Subcutaneous abdominal adipose tissue (tissue), 5 donors: ENCODE results near the gene NTM.

ENCODE experiments used
- H3K27ac ChIP-seq: one replicate; pipeline ENCODE4 v1.7.0; 2013; ENCODE audit warnings: low read depth, mild to moderate bottlenecking, inconsistent platforms, low read length, moderate library complexity
- H3K27me3 ChIP-seq, 5 donors: one replicate each; pipeline ENCODE4 v1.7.0; 2013; ENCODE audit warnings: low read length in 5 of 5, inconsistent platforms in 1 of 5; ENCODE audit not compliant: control insufficient read depth in 5 of 5, insufficient read depth in 4 of 5
- H3K36me3 ChIP-seq, 5 donors: one replicate each; pipeline ENCODE4 v1.7.0; 2013; ENCODE audit warnings: low read length in 5 of 5; ENCODE audit not compliant: control insufficient read depth in 5 of 5, insufficient read depth in 5 of 5
- H3K4me1 ChIP-seq, 5 donors: one replicate each; pipeline ENCODE4 v1.7.0; 2013; ENCODE audit warnings: low read length in 5 of 5, mild to moderate bottlenecking in 3 of 5, moderate library complexity in 1 of 5; ENCODE audit not compliant: control insufficient read depth in 5 of 5, insufficient read depth in 5 of 5
- H3K4me3 ChIP-seq, 5 donors: one replicate each; pipeline ENCODE4 v1.7.0; 2013; ENCODE audit warnings: low read length in 5 of 5, low read depth in 1 of 5
- H3K9ac ChIP-seq, 5 donors: one replicate each; pipeline ENCODE4 v1.7.0; 2013; ENCODE audit warnings: low read length in 5 of 5, mild to moderate bottlenecking in 4 of 5, moderate library complexity in 3 of 5
- H3K9me3 ChIP-seq, 5 donors: one replicate each; pipeline ENCODE4 v1.7.0; 2013; ENCODE audit warnings: low read length in 5 of 5; ENCODE audit not compliant: control insufficient read depth in 5 of 5
- donor health status: healthy.
- donor health status: healthy.
- donor health status: healthy.
- donor health status: healthy.
- donor health status: healthy.

NTM gene

GRCh38 chr11:131923309-131923708, 552.9 kb downstream of the NTM start:
- H3K27ac ChIP-seq: no peak overlapping the region

DNA sequence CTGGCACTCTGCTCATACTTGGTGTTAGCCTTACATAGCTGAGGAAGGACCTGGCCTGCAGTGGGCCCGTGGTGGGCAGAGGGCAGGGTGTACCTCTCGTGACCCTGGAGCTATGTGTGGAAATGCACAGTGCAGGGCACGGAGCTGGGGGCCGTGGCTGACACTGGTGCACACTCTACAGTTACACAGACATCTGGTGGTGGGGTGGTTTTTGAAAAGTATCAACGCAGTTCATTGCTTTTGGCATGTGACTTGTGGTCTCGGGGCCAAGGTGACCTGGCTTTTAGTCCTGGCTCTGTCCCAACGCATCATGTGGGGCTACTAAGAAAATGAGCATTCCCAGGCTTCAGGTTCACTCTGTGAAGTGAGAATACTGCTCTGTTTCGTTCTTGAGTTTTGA, 553.6 kb downstream of the NTM start:
- Histone ChIP-seq H3K4me1 (peaks cover 4 to 18% (median 12%) of the 10 kb centered on the region in 5 donors), H3K9me3 (no peaks in the 10 kb centered on the region), H3K9ac (no peak overlapping the region), H3K36me3 (no peaks in the 10 kb centered on the region), H3K27me3 (no peaks in the 10 kb centered on the region), H3K27ac (no peak overlapping the region), H3K4me3 (no peak overlapping the region)

More at GRCh38 chr11:131923309-131923708, 552.9 kb downstream of the NTM start:
- H3K27me3 ChIP-seq: no peaks in the 10 kb centered on the region
- no peaks in the 10 kb centered on the region for H3K36me3 ChIP-seq
- H3K4me3 ChIP-seq: no peak overlapping the region
- H3K9ac ChIP-seq: no peak overlapping the region
- no peaks in the 10 kb centered on the region for H3K9me3 ChIP-seq
- peaks cover 4 to 18% (median 12%) of the 10 kb centered on the region in 5 donors for H3K4me1 ChIP-seq

DNA sequence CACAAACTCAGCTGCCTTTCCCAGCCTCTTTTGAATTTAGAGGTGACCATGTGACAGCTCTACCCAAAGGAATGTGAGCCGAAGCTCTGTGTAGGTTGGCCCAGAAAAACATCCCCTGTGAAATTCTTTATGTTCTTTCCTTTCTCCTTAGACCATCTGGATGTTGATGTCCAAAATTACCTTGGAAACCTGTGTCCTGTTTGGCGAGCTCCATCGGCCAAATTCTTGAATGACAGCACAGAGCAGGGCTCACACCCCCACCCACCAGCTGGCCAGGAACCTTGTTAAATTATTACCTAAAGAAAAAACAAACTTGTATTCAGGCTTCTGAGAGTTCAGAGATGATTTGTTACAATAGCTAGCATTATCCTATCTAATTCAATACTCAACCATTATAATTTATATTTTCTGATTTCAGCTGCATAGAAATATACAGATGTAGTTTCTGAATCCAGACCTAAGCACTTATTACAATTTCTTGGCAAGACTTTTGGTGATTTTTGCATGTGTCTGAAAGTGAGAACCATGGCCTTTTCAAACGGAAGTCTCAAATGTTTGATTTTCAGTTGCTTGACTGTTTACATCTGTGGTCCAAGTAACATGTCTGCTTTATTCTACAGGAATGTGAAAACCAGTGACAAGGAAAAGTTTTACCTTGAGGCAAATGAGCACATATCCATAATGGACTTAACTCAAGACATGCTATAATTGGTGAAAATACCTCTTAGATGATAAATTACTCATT, 554.2 kb downstream of the NTM start:
- Histone ChIP-seq H3K4me3 (no peak overlapping the region), H3K4me1 (peaks cover 4 to 18% (median 12%) of the 10 kb centered on the region in 5 donors), H3K9ac (no peak overlapping the region), H3K9me3 (no peaks in the 10 kb centered on the region), H3K36me3 (no peaks in the 10 kb centered on the region), H3K27me3 (no peaks in the 10 kb centered on the region), H3K27ac (no peak overlapping the region)

GRCh38 chr11:131925829-131926228, 555.4 kb downstream of the NTM start:
- Histone ChIP-seq H3K36me3 (no peaks in the 10 kb centered on the region), H3K9ac (no peak overlapping the region), H3K9me3 (no peaks in the 10 kb centered on the region), H3K27ac (no peak overlapping the region), H3K4me1 (peaks cover 4 to 18% (median 12%) of the 10 kb centered on the region in 5 donors), H3K4me3 (no peak overlapping the region), H3K27me3 (no peaks in the 10 kb centered on the region)

- Histone ChIP-seq H3K9me3 (no peaks in the 10 kb centered on the region), H3K36me3 (no peaks in the 10 kb centered on the region), H3K27ac (no peak overlapping the region), H3K4me3 (no peak overlapping the region), H3K27me3 (no peaks in the 10 kb centered on the region), H3K4me1 (peaks cover under 1 to 12% (median 4%) of the 10 kb centered on the region in 5 donors), H3K9ac (no peak overlapping the region)
These were observed 558.6 kb downstream of the NTM start for GRCh38 chr11:131928992-131929391.

GRCh38 chr11:131932584-131933325, 562.3 kb downstream of the NTM start:
- no peak overlapping the region for H3K27ac ChIP-seq
- peaks cover 0 to 6% (median 0%) of the 10 kb centered on the region in 5 donors for H3K4me1 ChIP-seq
- no peak overlapping the region for H3K4me3 ChIP-seq
- H3K36me3 ChIP-seq: no peaks in the 10 kb centered on the region
- no peaks in the 10 kb centered on the region for H3K27me3 ChIP-seq
- no peak overlapping the region for H3K9ac ChIP-seq
- no peaks in the 10 kb centered on the region for H3K9me3 ChIP-seq

GRCh38 chr11:131934006-131934405, 563.6 kb downstream of the NTM start:
- Histone ChIP-seq H3K9me3 (no peaks in the 10 kb centered on the region), H3K4me1 (peaks cover 0 to 6% (median 0%) of the 10 kb centered on the region in 5 donors)

GRCh38 chr11:131938351-131938751, 567.9 kb downstream of the NTM start:
- peaks cover 0 to 6% (median 0%) of the 10 kb centered on the region in 5 donors for H3K4me1 ChIP-seq
- H3K27ac ChIP-seq: no peak overlapping the region
- H3K9ac ChIP-seq: no peak overlapping the region
- no peaks in the 10 kb centered on the region for H3K27me3 ChIP-seq
- no peaks in the 10 kb centered on the region for H3K9me3 ChIP-seq
- H3K36me3 ChIP-seq: no peaks in the 10 kb centered on the region
- no peak overlapping the region for H3K4me3 ChIP-seq

More at GRCh38 chr11:131934006-131934405, 563.6 kb downstream of the NTM start:
- H3K36me3 ChIP-seq: no peaks in the 10 kb centered on the region
- H3K4me3 ChIP-seq: no peak overlapping the region
- H3K9ac ChIP-seq: no peak overlapping the region
- H3K27ac ChIP-seq: no peak overlapping the region
- H3K27me3 ChIP-seq: no peaks in the 10 kb centered on the region

- Histone ChIP-seq H3K36me3 (no peaks in the 10 kb centered on the region), H3K9me3 (no peaks in the 10 kb centered on the region), H3K27ac (no peak overlapping the region), H3K4me3 (no peak overlapping the region), H3K9ac (no peak overlapping the region), H3K4me1 (peaks cover 0 to 16% (median 7%) of the 10 kb centered on the region in 5 donors), H3K27me3 (no peaks in the 10 kb centered on the region)
These were observed 569.7 kb downstream of the NTM start for GRCh38 chr11:131940126-131940525.

DNA sequence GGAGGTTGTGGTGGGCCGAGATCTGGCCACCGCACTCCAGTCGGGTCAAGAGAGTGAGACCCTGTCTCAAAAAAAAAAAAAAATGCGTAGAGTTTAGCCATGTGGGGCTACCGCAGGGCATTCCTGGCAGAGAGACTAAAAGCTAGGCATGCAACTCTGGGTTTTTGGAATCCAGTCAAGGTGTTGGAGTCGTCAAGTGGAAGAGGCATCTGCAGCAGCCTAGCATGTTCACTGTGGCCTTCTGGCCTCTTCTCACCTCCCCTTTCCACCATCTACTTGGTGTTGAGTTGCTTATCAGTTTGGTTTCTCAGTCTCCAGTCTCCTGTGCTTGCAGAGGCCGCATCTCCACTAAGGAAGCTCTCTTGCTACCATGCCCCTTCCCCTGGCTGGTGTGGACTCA, 572.5 kb downstream of the NTM start:
- no peak overlapping the region for H3K27ac ChIP-seq
- peaks cover 0 to 19% (median 12%) of the 10 kb centered on the region in 5 donors for H3K4me1 ChIP-seq
- H3K9me3 ChIP-seq: no peaks in the 10 kb centered on the region
- H3K4me3 ChIP-seq: no peak overlapping the region
- no peaks in the 10 kb centered on the region for H3K36me3 ChIP-seq
- no peaks in the 10 kb centered on the region for H3K27me3 ChIP-seq
- H3K9ac ChIP-seq: no peak overlapping the region
